ENCODE measurements around the gene PPFIA1. TPM values are rescaled to one million over a fixed set of nuclear protein-coding genes. Genes with fewer than 3 reads are reported as not detected.

PPFIA1 gene
- total and polyA plus RNA-seq, 2 of the 8 experiments (the other 6 are each of a cell fraction or from before 2014, with no cell fraction given), result 44.3 to 73.5 TPM

DNA sequence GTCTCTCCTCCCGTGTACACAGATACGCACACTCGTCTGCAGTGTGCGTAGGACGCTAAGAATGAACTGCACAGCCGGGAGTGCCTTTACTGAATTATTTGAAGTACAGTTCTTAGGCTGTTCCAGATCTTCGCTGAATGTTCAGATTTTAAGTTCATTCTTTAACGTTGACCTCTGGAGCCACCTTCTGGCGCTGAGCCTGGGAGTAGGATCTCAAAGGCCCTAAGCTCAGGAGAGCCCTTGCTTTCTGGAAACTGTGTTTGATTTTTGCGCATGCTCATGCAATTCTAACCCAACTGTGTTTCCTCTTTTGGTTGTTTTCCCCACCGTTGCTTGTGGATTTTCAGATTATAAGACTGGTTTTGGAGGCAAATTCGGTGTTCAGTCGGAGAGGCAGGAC lies 150.6 kb downstream of the PPFIA1 start:
- H3K4me1 ChIP-seq (replicated peaks in 1 of 4; ENCODE audit: control insufficient read depth in 3 of 4, insufficient read depth in 4 of 4, low read length in 3 of 4), result peaks cover 0 to 10% (median 3%) of the 10 kb centered on the region in 4 experiments; a peak in 3 of 7 replicates
- no peak overlapping the region for H3K4me3 ChIP-seq (ENCODE audit: extremely low read depth in 1 of 4, insufficient read depth in 2 of 4, low read depth in 3 of 4, low read length in 4 of 4)
- H3K18ac ChIP-seq (ENCODE audit: extremely low read depth, low read length), result no peak overlapping the region
- H3K79me2 ChIP-seq (ENCODE audit: control insufficient read depth in 1 of 2, insufficient read depth in 2 of 2, low read length in 2 of 2), result no peaks in the 10 kb centered on the region; a peak in 1 of 4 replicates
- no peak overlapping the region for H3K23ac ChIP-seq (ENCODE audit: insufficient read length)
- H3K4me2 ChIP-seq (ENCODE audit: insufficient read depth in 1 of 2, low read depth in 2 of 2, low read length in 2 of 2), result no peak overlapping the region
- 91% methylated on average over 13 of the region's 13 CpGs; no CpG with 5 or more reads in 1 of the 2 experiments for WGBS, 2 experiments (ENCODE audit: extremely low coverage in 1 of 2, insufficient coverage in 1 of 2, insufficient read length in 1 of 2, insufficient replicate concordance in 2 of 2, low coverage in 1 of 2, low lambda C conversion rate in 2 of 2, missing lambda C conversion rate in 1 of 2)
- H3K9me3 ChIP-seq (ENCODE audit: insufficient read depth in 2 of 2, low read depth in 1 of 2, low read length in 1 of 2), result no peaks in the 10 kb centered on the region
- no peaks in the 10 kb centered on the region for H3K27me3 ChIP-seq (replicated peaks in 1 of 4; ENCODE audit: control insufficient read depth in 3 of 4, extremely low read depth in 1 of 4, insufficient read depth in 3 of 4, low read length in 3 of 4)
- no peak overlapping the region for H2BK120ac ChIP-seq (replicated peaks; ENCODE audit: low read depth, low read length)
- H2BK5ac ChIP-seq (ENCODE audit: low read depth, low read length), result no peak overlapping the region; the same call in 1 of the 2 replicates
- H4K91ac ChIP-seq (replicated peaks; ENCODE audit: insufficient read length, low read length), result no peak overlapping the region
- no peak overlapping the region for H2BK12ac ChIP-seq (ENCODE audit: low read depth, low read length)
- no peak overlapping the region for H4K8ac ChIP-seq (ENCODE audit: extremely low read depth, insufficient read depth, low read length)
- FAIRE-seq (no peak), DNase-seq (ENCODE audit: low read depth in 1 of 2, low spot score in 2 of 2) (no peak)
- H4K20me1 ChIP-seq (replicated peaks in 1 of 2; ENCODE audit: control insufficient read depth in 1 of 2, insufficient read depth in 2 of 2, low read length in 2 of 2), result peaks cover 18 to 34% of the 10 kb centered on the region in 2 experiments
- H2BK20ac ChIP-seq (ENCODE audit: low read length), result no peak overlapping the region
- ChIA-PET POLR2A (ENCODE audit: partially characterized antibody) (interaction anchor here (1.3 to 2.1 kb wide), 2 partner anchors 9 to 19 kb away, joined by 4 to 7 read pairs; no protein-coding TSS in a partner anchor), CTCF (ENCODE audit: partially characterized antibody) (interaction anchor here (1.3 kb wide), 1 partner anchor 11 kb away, joined by 3 read pairs; no protein-coding TSS in a partner anchor)
- H3K36me3 ChIP-seq (ENCODE audit: control insufficient read depth in 2 of 4, insufficient read depth in 4 of 4, low read length in 3 of 4), result peaks cover 39 to 78% (median 73%) of the 10 kb centered on the region in 4 experiments
- H3K23me2 ChIP-seq (ENCODE audit: low read depth, low read length), result no peaks in the 10 kb centered on the region
- H3K27ac ChIP-seq (ENCODE audit: low read depth, low read length), result no peak overlapping the region
- no peak for TF ChIP-seq EP300 (IDR thresholded peaks at IDR 0.05; ENCODE audit: borderline replicate concordance in 1 of 2, low read depth in 2 of 2, low read length in 2 of 2)
- no peak for TF ChIP-seq POLR2AphosphoS5 (IDR thresholded peaks at IDR 0.05; ENCODE audit: low read depth, low read length)
- H4K5ac ChIP-seq (ENCODE audit: insufficient read length, low read depth, low read length), result no peak overlapping the region
- H3K79me1 ChIP-seq (ENCODE audit: low read depth, low read length), result peaks cover 2% of the 10 kb centered on the region
- no peak overlapping the region for H3K14ac ChIP-seq (ENCODE audit: insufficient read length)
- H3K56ac ChIP-seq (replicated peaks; ENCODE audit: insufficient read length, low read depth, low read length), result no peak overlapping the region
- H2AK5ac ChIP-seq (ENCODE audit: low read depth, low read length), result no peak overlapping the region
- H2AFZ ChIP-seq (ENCODE audit: low read length), result no peak overlapping the region
- H3K4ac ChIP-seq (replicated peaks; ENCODE audit: insufficient read length, low read depth, low read length), result no peak overlapping the region
- H3K9ac ChIP-seq (replicated peaks in 1 of 4; ENCODE audit: extremely low read depth in 1 of 4, low read depth in 3 of 4, low read length in 3 of 4), result no peak overlapping the region
- no peak overlapping the region for H2BK15ac ChIP-seq (ENCODE audit: low read length)

Data from H1 (cell line).